Osteoblast (primary cell): Measurements from ENCODE around the gene UGT1A1. TPM values are rescaled to one million over a fixed set of nuclear protein-coding genes. Genes with fewer than 3 reads are reported as not detected.

Experiments
- DNase-seq: peaks from one replicate; pipeline ENCODE4 v3.0.0; 2011; ENCODE audit warnings: low spot score, mixed read lengths; ENCODE audit not compliant: insufficient read length; ENCODE audit errors: missing footprints
- H2AFZ ChIP-seq: 2 replicates; pipeline ENCODE4 v1.6.0; 2011; ENCODE audit warnings: mild to moderate bottlenecking, low read length
- H3K27ac ChIP-seq: 2 replicates; pipeline ENCODE4 v1.5.1; 2011; ENCODE audit warnings: mild to moderate bottlenecking, low read depth, low read length, moderate library complexity
- H3K27me3 ChIP-seq: 2 replicates; pipeline ENCODE4 v1.6.0; 2012; ENCODE audit warnings: mild to moderate bottlenecking, control low read depth, inconsistent platforms, low read length, moderate library complexity; ENCODE audit not compliant: insufficient read depth
- H3K36me3 ChIP-seq: 2 replicates; pipeline ENCODE4 v1.5.1; 2011; ENCODE audit warnings: mild to moderate bottlenecking, low read length, control low read depth, moderate library complexity; ENCODE audit not compliant: insufficient read depth
- H3K4me1 ChIP-seq: 2 replicates; pipeline ENCODE4 v1.5.1; 2011; ENCODE audit warnings: mild to moderate bottlenecking, low read length, control low read depth, moderate library complexity; ENCODE audit not compliant: insufficient read depth
- H3K4me2 ChIP-seq: 2 replicates; pipeline ENCODE4 v1.6.0; 2011; ENCODE audit warnings: mild to moderate bottlenecking, low read length; ENCODE audit not compliant: insufficient read depth
- H3K4me3 ChIP-seq: fragments of 200-600 bp; sonication (generic); 3 replicates; pipeline ENCODE4 v1.5.1; 2012; ENCODE audit warnings: mild to moderate bottlenecking, low read length, inconsistent platforms; ENCODE audit not compliant: insufficient read depth
- H3K79me2 ChIP-seq: 2 replicates; pipeline ENCODE4 v1.6.0; 2012; ENCODE audit warnings: mild to moderate bottlenecking, low read length, control low read depth, inconsistent platforms; ENCODE audit not compliant: insufficient read depth
- H3K9me3 ChIP-seq: 2 replicates; pipeline ENCODE4 v1.5.1; 2011; ENCODE audit warnings: low read depth, low read length, control low read depth
- H4K20me1 ChIP-seq: 2 replicates; pipeline ENCODE4 v1.6.0; 2012; ENCODE audit warnings: mild to moderate bottlenecking, low read length, control low read depth; ENCODE audit not compliant: insufficient read depth
- total RNA-seq: library from RNA; depleted of rRNA; stranded (reverse); fragments of >200 nt; gene quantifications from 2 replicates; pipeline ENCODE4 v1.2.3, GENCODE V29; 2012
- TF ChIP-seq, protein P1 (sequence below): IDR thresholded peaks from 2 replicates; pipeline ENCODE4 v1.5.1; 2011; ENCODE audit warnings: mild to moderate bottlenecking, low read depth, low read length, moderate library complexity; ENCODE audit errors: extremely low read depth

The UGT1A1 gene
- total RNA-seq, 1 donor: not detected

DNA sequence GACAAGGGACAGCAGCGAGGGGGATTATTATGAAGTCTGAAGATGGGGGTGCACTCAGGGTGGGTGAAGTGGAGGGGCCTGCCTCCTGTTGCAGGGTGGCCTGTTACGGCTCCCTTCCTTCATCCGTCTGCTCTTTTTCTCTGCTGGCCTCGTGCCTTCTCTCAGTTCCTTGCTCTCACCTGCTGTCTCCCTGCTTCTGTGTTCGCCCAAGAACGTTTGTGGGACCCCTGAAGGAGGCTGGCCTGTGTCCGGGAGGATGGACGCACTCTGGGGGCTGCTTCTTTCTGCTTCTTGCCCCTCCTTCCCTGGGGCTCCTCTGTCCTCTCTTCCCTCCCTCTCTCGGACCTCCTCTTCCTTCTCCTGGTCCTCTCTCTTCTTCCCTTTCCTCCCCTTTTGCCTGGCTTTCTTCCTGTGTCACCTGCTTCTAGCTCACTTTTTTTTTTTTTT is 31.8 kb downstream of the UGT1A1 start:
- no peaks in the 10 kb centered on the region for H3K9me3 ChIP-seq
- no peak overlapping the region for H3K4me2 ChIP-seq
- no peaks in the 10 kb centered on the region for H3K27me3 ChIP-seq
- H3K4me3 ChIP-seq: no peak overlapping the region
- no peak overlapping the region for H2AFZ ChIP-seq
- H4K20me1 ChIP-seq: no peaks in the 10 kb centered on the region
- no peaks in the 10 kb centered on the region for H3K36me3 ChIP-seq
- TF ChIP-seq, protein P1, sequence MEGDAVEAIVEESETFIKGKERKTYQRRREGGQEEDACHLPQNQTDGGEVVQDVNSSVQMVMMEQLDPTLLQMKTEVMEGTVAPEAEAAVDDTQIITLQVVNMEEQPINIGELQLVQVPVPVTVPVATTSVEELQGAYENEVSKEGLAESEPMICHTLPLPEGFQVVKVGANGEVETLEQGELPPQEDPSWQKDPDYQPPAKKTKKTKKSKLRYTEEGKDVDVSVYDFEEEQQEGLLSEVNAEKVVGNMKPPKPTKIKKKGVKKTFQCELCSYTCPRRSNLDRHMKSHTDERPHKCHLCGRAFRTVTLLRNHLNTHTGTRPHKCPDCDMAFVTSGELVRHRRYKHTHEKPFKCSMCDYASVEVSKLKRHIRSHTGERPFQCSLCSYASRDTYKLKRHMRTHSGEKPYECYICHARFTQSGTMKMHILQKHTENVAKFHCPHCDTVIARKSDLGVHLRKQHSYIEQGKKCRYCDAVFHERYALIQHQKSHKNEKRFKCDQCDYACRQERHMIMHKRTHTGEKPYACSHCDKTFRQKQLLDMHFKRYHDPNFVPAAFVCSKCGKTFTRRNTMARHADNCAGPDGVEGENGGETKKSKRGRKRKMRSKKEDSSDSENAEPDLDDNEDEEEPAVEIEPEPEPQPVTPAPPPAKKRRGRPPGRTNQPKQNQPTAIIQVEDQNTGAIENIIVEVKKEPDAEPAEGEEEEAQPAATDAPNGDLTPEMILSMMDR: no peak
- no peak overlapping the region for H3K27ac ChIP-seq
- no peaks in the 10 kb centered on the region for H3K79me2 ChIP-seq
- no peak for DNase-seq
- no peaks in the 10 kb centered on the region for H3K4me1 ChIP-seq

DNA sequence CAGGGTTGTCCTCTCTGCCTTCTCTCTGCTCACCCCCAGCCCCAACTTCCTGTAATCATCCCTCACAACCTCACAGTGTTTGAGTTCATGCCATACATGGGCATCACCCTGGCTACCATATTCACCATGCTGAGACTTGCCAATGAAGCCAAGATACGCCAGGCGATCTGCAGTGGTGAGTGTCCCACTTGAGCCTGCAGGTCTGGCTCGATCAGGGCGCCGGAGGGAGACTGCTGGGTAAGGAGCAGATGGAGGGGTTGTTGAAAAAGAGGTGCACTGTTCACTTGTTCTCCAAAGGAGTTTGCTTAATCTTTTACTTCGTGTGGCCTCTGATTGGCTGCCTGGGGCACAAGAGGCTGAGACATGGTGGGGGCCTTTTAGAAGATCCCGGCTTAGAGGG is 32.6 kb downstream of the UGT1A1 start:
- H3K27ac ChIP-seq: no peak overlapping the region
- no peaks in the 10 kb centered on the region for H3K9me3 ChIP-seq
- no peak overlapping the region for H3K4me3 ChIP-seq
- no peak for DNase-seq
- no peaks in the 10 kb centered on the region for H3K4me1 ChIP-seq
- H3K79me2 ChIP-seq: no peaks in the 10 kb centered on the region
- H3K4me2 ChIP-seq: no peak overlapping the region
- no peak overlapping the region for H2AFZ ChIP-seq
- no peaks in the 10 kb centered on the region for H3K36me3 ChIP-seq
- H4K20me1 ChIP-seq: no peaks in the 10 kb centered on the region
- TF ChIP-seq, protein P1: no peak
- H3K27me3 ChIP-seq: no peaks in the 10 kb centered on the region

DNA sequence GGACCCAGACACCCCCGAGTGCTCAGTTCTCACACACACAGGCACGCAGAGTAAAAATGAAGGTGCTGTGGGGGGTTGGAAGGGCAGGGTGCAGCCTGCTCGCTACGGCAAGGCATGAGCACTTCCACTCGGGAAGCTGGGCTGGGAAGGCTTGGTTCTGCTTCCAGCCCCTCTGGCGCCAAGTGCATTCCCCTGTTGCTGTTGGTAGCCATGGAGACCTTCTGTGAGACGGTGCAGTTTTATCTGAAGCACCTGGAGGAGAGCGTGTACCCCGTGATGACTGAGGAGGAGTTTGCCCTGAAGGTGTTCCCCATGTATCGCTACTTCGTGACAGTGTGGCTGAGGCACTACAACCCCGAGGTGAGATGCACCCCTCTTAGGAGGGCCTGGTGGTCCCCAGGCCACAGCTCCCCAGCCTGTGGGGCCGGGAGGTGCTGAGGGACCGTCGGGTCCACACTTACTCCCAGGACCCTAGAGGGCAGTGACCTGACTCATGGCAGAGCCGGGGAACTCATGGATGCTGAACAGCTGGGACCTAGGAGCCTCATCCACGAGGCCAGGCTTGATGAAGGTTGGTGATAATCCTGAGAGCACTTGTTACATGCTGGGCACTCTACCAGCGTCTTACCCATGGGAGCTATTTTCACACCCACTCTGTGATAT is 33.5 kb downstream of the UGT1A1 start:
- Histone ChIP-seq H3K4me1 (no peaks in the 10 kb centered on the region), H3K9me3 (no peaks in the 10 kb centered on the region), H3K79me2 (no peaks in the 10 kb centered on the region), H4K20me1 (no peaks in the 10 kb centered on the region), H3K4me2 (no peak overlapping the region), H2AFZ (no peak overlapping the region), H3K4me3 (no peak overlapping the region), H3K36me3 (no peaks in the 10 kb centered on the region), H3K27me3 (no peaks in the 10 kb centered on the region), H3K27ac (no peak overlapping the region)
- peak; percentile 63 for DNase-seq
- TF ChIP-seq, protein P1: no peak

DNA sequence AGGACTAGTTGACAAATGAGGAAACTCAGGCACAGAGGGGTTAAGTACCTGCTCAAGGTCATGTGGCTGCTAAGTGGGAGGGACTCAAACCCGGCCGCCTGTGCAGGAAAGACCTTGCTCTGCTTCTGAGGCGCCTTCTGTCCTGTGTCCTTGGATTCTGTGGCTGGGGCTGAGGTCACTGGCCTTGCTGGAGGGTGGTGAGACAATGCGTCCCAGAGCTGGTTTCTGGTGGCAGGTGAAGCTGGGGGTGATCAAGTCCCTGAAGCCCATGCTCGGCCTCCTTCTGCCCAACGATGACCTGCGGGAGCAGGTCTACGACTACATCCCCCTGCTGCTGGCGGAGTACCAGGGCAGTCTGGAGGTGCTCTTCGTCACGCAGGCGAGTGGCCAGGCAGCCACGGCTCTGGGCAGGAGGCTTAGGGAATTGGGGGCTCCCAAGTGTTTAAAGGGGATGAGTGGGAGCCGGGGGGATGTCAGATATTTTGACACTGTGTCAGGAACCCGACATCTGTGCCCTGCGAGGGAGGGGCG is 34.1 kb downstream of the UGT1A1 start:
- peak; percentile 51 for DNase-seq
- Histone ChIP-seq H2AFZ (no peak overlapping the region), H4K20me1 (no peaks in the 10 kb centered on the region), H3K4me1 (no peaks in the 10 kb centered on the region), H3K79me2 (no peaks in the 10 kb centered on the region), H3K27me3 (no peaks in the 10 kb centered on the region), H3K36me3 (no peaks in the 10 kb centered on the region), H3K4me2 (no peak overlapping the region), H3K9me3 (no peaks in the 10 kb centered on the region), H3K4me3 (no peak overlapping the region), H3K27ac (no peak overlapping the region)
- TF ChIP-seq, protein P1: no peak
